Urinary bladder (tissue), 4 donors: ENCODE measurements around the gene ACTL7A. TPM values are rescaled to one million over a fixed set of nuclear protein-coding genes. Genes with fewer than 3 reads are reported as not detected.
"Not testable (repeated sequence)": the region's sequence is repeated elsewhere in the genome, so short reads cannot be mapped to it uniquely, and the experiment has no call there.

ENCODE experiments used
- DNase-seq: peaks from one replicate; pipeline ENCODE4 v3.0.0-alpha.2; 2015; ENCODE audit errors: extremely low spot score
- H3K27ac ChIP-seq: one replicate; pipeline ENCODE4 v1.5.1; 2013; ENCODE audit warnings: low read depth, mild to moderate bottlenecking, moderate library complexity
- H3K36me3 ChIP-seq: one replicate; pipeline ENCODE4 v1.6.1; 2013; ENCODE audit warnings: mild to moderate bottlenecking, moderate library complexity; ENCODE audit not compliant: insufficient read depth
- H3K4me1 ChIP-seq: one replicate; pipeline ENCODE4 v1.6.1; 2013; ENCODE audit warnings: mild to moderate bottlenecking, moderate library complexity; ENCODE audit not compliant: insufficient read depth
- H3K4me3 ChIP-seq: one replicate; pipeline ENCODE4 v1.5.1; 2013; ENCODE audit warnings: low read depth, low read length
- WGBS: extraction: QIAGEN DNeasy Blood & Tissue Kit; methylation state at CpG from one replicate; pipeline ENCODE4 v1.1.7; 2013; 5-methylcytosine and 5-hydroxymethylcytosine counted together
- polyA plus RNA-seq: library from polyadenylated mRNA; stranded (reverse); fragments of 200-250 nt; gene quantifications from one replicate; pipeline ENCODE4 v1.2.3, GENCODE V29; 2013
- small RNA-seq: library from RNA; depleted of rRNA; stranded (forward); fragments of <200 nt; gene quantifications from one replicate; pipeline ENCODE3, GENCODE V24; 2014
- total RNA-seq: library from RNA; depleted of rRNA; stranded (reverse); fragments of >200 nt; gene quantifications from one replicate; pipeline ENCODE4 v1.2.3, GENCODE V29; 2014
- donor health status: healthy with polysubstance abuse.
- donor health status: healthy.

The ACTL7A gene
- total and polyA plus RNA-seq, 2 donors: not detected

GRCh38 chr9:108899023-108899695 lies 37.1 kb downstream of the ACTL7A start:
- 96% methylated on average over 8 of the region's 8 CpGs for WGBS
- not testable (repeated sequence) for H3K27ac ChIP-seq, DNase-seq, H3K4me1 ChIP-seq, H3K4me3 ChIP-seq
- H3K36me3 ChIP-seq: peaks cover 12% of the 10 kb centered on the region

GRCh38 chr9:108900176-108900575 lies 38.1 kb downstream of the ACTL7A start:
- Histone ChIP-seq H3K27ac (no peak overlapping the region), H3K4me3 (no peak overlapping the region), H3K4me1 (no peaks in the 10 kb centered on the region), H3K36me3 (peaks cover 12% of the 10 kb centered on the region)
- WGBS: 94% methylated on average over 5 of the region's 5 CpGs
- no peak for DNase-seq

- DNase-seq: no peak
- Histone ChIP-seq H3K4me1 (no peaks in the 10 kb centered on the region), H3K36me3 (peaks cover 8% of the 10 kb centered on the region), H3K4me3 (no peak overlapping the region), H3K27ac (no peak overlapping the region)
- WGBS: 76% methylated on average over 2 of the region's 2 CpGs
Measured at GRCh38 chr9:108903420-108904103, 41.5 kb downstream of the ACTL7A start.

GRCh38 chr9:108904161-108904560 lies 42.1 kb downstream of the ACTL7A start:
- H3K36me3 ChIP-seq: peaks cover 8% of the 10 kb centered on the region
- 92% methylated on average over 3 of the region's 3 CpGs for WGBS
- DNase-seq: no peak
- no peak overlapping the region for H3K27ac ChIP-seq
- H3K4me1 ChIP-seq: no peaks in the 10 kb centered on the region
- H3K4me3 ChIP-seq: no peak overlapping the region

- Histone ChIP-seq H3K36me3 (peaks cover 4% of the 10 kb centered on the region), H3K4me1 (no peaks in the 10 kb centered on the region), H3K27ac (no peak overlapping the region), H3K4me3 (no peak overlapping the region)
- WGBS: 86% methylated on average over 2 of the region's 2 CpGs
- no peak for DNase-seq
Measured at GRCh38 chr9:108905494-108905893, 43.4 kb downstream of the ACTL7A start.

GRCh38 chr9:108910402-108910801 lies 48.3 kb downstream of the ACTL7A start:
- H3K4me3 ChIP-seq: no peak overlapping the region
- no peaks in the 10 kb centered on the region for H3K4me1 ChIP-seq
- H3K36me3 ChIP-seq: peaks cover 11% of the 10 kb centered on the region
- DNase-seq: no peak
- H3K27ac ChIP-seq: no peak overlapping the region

GRCh38 chr9:108910914-108911313 lies 48.8 kb downstream of the ACTL7A start:
- Histone ChIP-seq H3K36me3 (peaks cover 11% of the 10 kb centered on the region), H3K4me1 (no peaks in the 10 kb centered on the region), H3K4me3 (no peak overlapping the region), H3K27ac (no peak overlapping the region)
- 95% methylated on average over 2 of the region's 2 CpGs for WGBS
- DNase-seq: no peak

- DNase-seq: no peak
- WGBS: 35% methylated on average over 1 of the region's 1 CpG
- Histone ChIP-seq H3K36me3 (peaks cover 11% of the 10 kb centered on the region), H3K4me1 (no peaks in the 10 kb centered on the region), H3K27ac (no peak overlapping the region), H3K4me3 (no peak overlapping the region)
Measured at GRCh38 chr9:108911820-108912219, 49.8 kb downstream of the ACTL7A start.

Small RNAs within 50 kb of the gene (small RNA-seq; reads per million reads assigned to genes)
- gene AL359692.1: not detected

Other genes with a start within 250 kb of the ACTL7A start
- not detected for gene ACTL7B, start 6.3 kb upstream of the ACTL7A start, total RNA-seq
- not detected for gene ACTL7B, start 6.3 kb upstream of the ACTL7A start, polyA plus RNA-seq
- gene ELP1, start 71.9 kb downstream of the ACTL7A start, total RNA-seq: 43.4 TPM
- 16.1 TPM for gene ELP1, start 71.9 kb downstream of the ACTL7A start, polyA plus RNA-seq
- 11.8 TPM for gene ABITRAM, start 72.1 kb downstream of the ACTL7A start, total RNA-seq
- 13.3 TPM for gene ABITRAM, start 72.1 kb downstream of the ACTL7A start, polyA plus RNA-seq
- 61.3 TPM for gene CTNNAL1, start 151.2 kb downstream of the ACTL7A start, total RNA-seq
- 28.3 TPM for gene CTNNAL1, start 151.2 kb downstream of the ACTL7A start, polyA plus RNA-seq